Measurements from ENCODE around the gene KRTAP20-4.

The KRTAP20-4 gene

GRCh38 chr21:30620522-30620921 is at the start of gene KRTAP20-4:
Gene KRTAP20-4, plus strand, starts transcription at chr21:30620627.
- no peak for DNase-seq

GRCh38 chr21:30577766-30578165 is 42.7 kb upstream of the KRTAP20-4 start:
- no peak for DNase-seq

- no peak for DNase-seq
Observed at GRCh38 chr21:30579346-30579745, 41.1 kb upstream of the KRTAP20-4 start.

DNA sequence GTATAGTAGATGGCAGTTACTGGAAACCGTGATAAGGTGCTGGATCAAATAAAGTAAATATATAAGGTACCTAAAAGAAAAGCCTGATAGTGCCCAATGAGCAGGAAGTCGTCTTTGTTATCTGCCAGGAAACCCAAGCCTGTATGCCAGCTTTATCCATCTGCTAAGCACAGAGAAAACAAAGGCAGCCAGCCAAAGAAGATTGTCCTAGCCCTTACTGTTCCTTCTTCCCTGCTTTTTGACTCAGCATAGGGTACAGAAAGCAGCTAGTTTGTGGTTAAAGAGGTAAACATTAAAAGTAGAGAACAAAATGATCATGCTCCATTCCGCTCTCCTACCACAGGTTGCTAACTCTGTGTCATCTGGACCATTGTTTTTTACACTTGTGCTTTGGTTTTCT is 40.3 kb upstream of the KRTAP20-4 start:
- no peak for DNase-seq

DNA sequence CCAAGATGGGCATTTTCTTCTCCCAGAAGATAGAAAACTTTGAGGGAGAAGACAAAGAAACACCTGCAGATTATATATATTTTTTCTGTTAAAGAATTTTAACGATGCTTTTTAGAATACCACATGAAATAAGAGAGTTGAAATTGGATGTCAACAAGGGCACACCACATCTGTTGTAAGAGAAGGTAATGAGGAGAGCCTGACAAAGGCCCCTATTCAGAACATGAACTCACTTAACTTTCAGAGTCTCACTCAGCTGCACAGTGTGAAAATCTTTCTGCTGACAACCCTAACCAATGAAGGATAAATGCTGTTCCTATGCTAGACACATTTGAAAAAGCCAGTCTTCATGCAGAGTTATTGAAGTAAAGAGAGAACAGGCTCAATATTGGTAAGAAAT is 37.6 kb upstream of the KRTAP20-4 start:
- DNase-seq, result no peak

GRCh38 chr21:30590297-30590696 is 30.1 kb upstream of the KRTAP20-4 start, which contains the start of gene KRTAP22-2:
Gene KRTAP22-2, minus strand, starts transcription at chr21:30590397.
- DNase-seq, result no peak

DNA sequence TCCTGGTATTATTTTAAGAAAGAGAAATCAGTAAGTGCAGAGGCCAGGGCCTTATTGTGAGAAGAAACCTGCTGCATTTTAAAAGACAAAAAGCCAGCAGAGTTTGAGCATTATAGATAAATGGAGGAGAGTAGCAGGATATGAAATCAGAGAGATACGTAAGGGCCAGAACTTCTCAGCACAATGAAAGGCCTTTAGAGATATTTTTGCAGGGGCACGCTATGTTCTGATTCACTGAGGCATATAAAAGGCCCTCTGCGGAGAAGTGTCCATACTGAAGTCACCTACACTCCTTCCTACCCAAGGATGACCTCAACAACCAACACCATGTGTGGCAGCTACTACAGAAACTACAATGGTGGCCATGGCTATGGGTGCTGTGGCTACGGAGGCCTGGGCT is 28.3 kb upstream of the KRTAP20-4 start, which contains the start of gene KRTAP6-3:
Gene KRTAP6-3 (plus strand): TSS at position 301 of the 400 bp plus-strand sequence. CDS start 6 bp downstream, at position 307.
- no peak for DNase-seq

DNA sequence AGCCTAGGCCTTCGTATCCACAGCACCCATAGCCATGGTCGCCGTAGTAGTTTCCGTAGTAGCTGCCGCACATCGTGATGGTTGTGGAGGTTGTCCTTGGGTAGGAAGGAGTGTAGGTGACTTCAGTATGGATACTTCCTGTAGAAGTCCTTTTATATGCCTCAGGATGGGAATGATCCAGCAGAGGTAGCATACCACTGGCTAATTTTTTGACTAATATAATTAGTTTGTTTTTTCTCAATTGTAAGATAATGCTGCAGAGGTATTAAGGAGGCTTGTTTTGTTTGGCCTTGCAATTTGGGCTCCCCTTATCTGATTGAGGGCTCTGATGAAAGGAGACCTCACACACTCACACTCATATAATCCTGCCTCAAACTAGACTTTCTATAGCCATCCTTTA is 21.6 kb upstream of the KRTAP20-4 start, which contains the start of gene KRTAP6-2:
Gene KRTAP6-2 (minus strand): TSS at position 101 of the 400 bp plus-strand sequence. CDS start 28 bp downstream, at position 73.
- DNase-seq, result no peak

DNA sequence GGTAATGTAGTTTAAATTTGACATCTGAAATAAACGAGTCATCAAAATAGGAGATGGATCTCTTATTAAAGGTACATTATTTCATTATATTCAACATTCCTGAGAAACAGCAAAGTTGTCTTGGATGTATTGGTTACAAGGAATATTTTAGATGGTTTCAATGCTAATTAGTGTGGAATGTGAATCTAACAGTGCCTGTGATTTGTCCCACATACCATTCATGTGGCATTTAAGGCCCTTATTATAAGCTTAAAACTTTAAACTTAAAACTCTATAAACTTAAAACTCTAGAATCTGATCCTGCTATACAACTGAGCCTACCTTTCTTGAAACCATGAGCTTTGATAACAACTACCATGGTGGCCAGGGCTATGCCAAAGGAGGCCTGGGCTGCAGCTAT is 19.6 kb upstream of the KRTAP20-4 start, which contains the start of gene KRTAP22-1:
Gene KRTAP22-1 (plus strand): TSS at position 301 of the 400 bp plus-strand sequence.
- no peak for DNase-seq

DNA sequence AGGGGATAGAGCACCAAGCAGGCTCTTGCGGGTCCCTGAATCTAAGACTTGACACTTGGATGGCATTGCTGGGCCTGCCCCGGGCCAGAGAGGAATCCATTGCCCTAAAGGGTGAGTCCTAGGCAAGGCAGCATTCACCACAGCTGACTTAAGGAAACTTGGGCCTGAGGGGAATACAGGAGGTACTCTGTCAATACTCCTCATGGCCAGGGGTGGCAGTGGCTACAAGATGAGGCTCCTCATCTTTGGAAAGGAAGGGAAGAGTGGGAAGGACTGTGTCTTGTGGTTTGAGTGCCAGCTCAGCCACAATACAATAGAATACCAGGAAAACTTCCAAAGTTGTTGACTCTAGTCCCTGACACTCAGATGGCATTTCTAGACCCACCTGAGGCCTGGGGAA is 14.5 kb upstream of the KRTAP20-4 start:
- DNase-seq, result no peak

DNA sequence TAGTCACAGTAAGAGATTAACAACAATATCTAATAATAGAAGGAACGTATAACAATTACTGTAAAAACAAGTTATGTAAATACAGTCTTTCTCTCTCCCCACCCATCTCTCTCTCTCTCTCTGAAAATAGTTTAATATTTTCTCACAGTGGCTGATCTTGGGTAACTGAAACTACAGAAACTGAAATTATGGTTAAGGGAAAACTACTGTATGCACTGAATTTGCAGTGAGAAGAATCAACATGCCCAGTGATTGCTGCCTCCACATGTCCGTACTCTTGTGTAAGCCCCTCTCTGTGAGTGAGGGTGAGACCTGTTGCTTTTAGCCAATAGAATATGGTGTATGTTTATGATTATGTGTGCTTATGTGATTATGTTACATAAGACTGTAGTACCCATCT is 8.3 kb upstream of the KRTAP20-4 start:
- DNase-seq, result no peak

GRCh38 chr21:30613836-30614235 is 6.6 kb upstream of the KRTAP20-4 start, which contains the start of gene KRTAP6-1:
Gene KRTAP6-1, minus strand, starts transcription at chr21:30613930. Its CDS starts 26 bp downstream, at chr21:30613904.
- no peak for DNase-seq

DNA sequence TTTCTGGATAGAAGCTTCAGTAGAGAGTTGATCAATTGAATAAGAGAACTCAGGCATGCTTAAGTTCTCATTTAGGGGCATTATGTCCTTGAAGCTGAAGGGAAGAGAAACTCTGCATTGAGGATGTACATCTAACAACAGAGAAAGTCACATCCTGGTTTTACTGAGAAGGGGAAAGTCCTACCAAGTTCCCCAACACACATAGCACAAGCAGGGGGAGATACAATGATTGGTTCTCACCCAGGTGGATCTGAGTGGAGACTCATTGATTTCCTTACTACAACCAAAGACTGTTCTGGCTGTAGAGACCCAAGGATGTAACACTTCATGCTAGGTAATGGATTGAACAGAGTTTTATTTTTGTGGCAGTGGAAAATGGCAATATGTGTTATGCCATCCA is 5.2 kb upstream of the KRTAP20-4 start:
- no peak for DNase-seq

GRCh38 chr21:30616125-30616524 is 4.3 kb upstream of the KRTAP20-4 start, which contains the start of gene KRTAP20-1:
Gene KRTAP20-1, plus strand, starts transcription at chr21:30616425. Its CDS starts 30 bp downstream, at chr21:30616455.
- no peak for DNase-seq

DNA sequence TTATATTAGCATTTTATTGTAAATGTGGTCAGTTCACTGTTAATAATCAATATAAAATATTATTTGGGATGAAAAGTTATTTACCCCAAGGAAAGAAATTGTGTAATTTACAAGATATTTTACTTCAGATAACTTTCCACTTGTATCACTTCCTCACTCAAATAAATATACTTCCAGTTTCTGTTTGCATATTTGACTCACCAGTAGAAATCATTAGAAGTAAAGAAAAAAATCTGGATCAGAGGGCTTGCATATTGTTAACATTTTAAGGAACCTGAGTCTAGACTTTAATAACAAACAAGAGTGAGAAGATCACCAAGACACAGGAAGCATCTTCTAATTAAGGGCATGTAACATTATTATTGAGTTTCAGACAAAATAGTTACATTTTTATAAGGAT is 347 bp upstream of the KRTAP20-4 start:
- no peak for DNase-seq

DNA sequence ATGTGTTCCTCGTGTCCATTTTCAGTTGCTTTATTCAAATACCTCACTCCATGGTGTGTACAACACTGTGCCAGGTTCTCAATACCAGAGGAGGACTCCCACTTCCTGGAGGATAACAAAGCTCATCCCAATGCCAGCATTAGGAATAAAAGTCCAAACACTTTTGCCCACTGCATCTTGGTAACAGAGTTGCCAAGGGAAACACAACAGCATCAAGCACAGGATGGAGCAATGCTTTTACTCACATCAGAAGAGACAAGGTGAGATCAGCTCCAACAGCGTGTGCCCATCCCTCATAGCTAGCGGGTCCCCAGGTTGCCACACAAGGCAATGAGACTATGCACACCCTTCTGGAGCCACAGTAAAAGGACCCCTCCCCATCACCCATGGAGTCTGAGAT is 2.9 kb downstream of the KRTAP20-4 start:
- no peak for DNase-seq

DNA sequence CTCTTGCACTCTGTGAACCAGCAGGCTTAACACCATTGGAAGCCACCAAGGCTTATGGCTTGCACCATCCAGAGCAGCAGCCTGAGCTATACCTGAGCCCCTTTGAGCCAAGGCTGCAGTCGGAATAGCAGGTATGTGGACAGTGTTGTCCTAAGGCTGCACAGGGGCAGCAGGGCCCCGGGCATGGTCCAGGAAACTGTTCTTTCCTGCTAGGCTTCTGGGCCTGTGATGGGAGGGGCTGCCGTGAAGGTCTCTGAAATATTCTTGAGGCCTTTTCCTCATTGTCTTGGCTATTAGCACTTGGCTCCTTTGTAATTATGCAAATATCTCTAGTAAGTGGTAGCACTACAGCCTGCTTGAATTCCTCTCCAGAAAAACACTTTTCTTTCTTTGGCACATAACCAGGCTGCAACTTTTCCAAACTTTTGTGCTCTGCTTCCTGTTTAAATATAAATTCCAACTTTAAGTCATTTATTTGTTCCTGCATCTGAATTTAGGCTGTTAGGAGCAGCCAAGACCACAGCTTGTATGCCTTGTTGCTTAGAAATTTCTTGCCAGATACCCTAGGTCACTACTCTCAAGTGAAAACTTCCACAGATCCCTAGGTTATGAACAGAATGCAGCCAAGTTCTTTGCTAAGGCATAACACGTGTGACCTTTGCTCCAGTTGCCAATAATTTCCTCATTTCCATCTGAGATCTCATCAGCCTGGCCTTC is 5.2 kb downstream of the KRTAP20-4 start:
- DNase-seq, result no peak

DNA sequence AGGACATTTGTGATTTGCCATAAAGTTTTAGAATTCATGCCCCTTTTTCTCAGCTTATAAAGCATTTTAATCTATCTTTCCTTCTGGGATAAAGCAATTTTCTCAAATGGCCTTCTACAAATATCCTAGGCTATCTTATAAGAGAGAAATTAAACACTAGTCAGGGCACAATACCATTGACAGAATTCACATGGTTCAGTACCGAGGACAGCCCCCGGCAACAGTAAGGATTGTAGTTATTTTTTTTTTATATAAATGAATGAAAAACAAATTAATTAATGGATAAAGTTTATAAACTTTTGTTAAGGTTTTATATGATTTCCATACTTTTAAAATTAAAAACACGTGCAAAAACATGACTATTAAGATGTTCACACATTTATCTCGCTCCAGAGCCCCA is 7.7 kb downstream of the KRTAP20-4 start:
- no peak for DNase-seq

DNA sequence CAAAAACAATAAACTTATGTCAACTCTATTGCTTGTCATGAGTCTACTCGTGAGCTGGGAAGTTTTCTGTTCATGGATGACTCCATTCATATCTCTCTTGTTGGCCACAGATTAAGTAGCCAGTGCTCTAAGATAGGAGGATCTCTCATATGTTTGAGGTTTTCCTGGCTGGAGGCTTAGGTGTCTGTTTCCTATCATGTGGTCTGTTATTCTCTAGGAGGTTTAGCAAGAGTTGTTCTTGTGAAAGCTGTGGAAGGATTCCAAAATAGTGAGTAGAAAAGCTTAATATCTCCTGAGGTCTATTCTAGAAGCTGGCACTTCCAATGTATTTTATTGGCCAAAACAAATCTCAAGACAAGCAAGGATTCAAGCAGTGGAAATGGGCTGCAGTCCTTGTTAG is 8.8 kb downstream of the KRTAP20-4 start:
- no peak for DNase-seq

DNA sequence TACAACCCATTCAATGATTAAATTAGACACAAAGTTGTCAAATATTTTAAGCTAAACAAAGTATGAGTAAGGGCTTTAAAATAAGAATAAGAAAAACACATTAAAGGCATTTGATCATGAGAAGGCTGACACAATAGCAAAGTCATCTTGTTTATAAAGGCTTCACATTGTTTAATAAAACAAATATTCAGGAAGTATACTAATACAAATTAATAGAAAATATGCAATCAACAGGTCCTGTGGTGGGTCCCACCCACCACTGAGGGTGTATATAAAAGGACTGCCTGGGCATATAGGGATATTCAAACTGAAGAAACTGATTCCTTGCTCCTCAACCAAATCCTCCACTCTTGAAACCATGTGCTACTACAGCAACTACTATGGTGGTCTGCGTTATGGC is 14.5 kb downstream of the KRTAP20-4 start, which contains the start of gene KRTAP20-2:
Gene KRTAP20-2 (plus strand): TSS at position 301 of the 400 bp plus-strand sequence. CDS start 58 bp downstream, at position 359.
- no peak for DNase-seq

- DNase-seq, result no peak
Observed at GRCh38 chr21:30638686-30639085, 18.3 kb downstream of the KRTAP20-4 start.

DNA sequence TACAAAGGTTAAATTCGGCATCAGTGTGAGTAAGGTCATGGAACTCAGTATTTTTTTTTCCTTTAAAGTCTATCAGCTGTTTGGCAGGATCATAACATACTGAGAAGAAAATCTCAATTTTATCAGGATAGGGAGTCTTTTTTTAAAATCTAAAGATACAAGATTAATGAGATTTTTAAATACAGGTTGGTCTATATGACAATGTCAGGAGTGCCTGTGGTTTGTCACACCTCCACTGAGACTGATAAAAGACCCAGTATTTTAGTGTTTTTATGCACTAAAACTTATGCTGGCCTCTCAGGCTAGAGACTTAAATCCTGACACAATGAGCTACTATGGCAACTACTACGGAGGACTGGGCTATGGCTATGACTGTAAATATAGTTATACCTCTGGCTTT is 22.1 kb downstream of the KRTAP20-4 start, which contains the start of gene KRTAP20-3:
Gene KRTAP20-3 (plus strand): TSS at position 301 of the 400 bp plus-strand sequence.
- DNase-seq, result no peak

- no peak for DNase-seq
Observed at GRCh38 chr21:30646904-30647414, 26.5 kb downstream of the KRTAP20-4 start.

GRCh38 chr21:30652891-30653290 is 32.5 kb downstream of the KRTAP20-4 start:
- no peak for DNase-seq

All from activated naive CD4-positive, alpha-beta T cell treated with anti-CD3 and anti-CD28 coated beads, Interleukin-2, amount 50 U/mL, for 16 hours (primary cell).